Measurements from ENCODE around the gene SPANXN4.

The SPANXN4 gene, protein sequence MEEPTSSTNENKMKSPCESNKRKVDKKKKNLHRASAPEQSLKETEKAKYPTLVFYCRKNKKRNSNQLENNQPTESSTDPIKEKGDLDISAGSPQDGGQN

DNA sequence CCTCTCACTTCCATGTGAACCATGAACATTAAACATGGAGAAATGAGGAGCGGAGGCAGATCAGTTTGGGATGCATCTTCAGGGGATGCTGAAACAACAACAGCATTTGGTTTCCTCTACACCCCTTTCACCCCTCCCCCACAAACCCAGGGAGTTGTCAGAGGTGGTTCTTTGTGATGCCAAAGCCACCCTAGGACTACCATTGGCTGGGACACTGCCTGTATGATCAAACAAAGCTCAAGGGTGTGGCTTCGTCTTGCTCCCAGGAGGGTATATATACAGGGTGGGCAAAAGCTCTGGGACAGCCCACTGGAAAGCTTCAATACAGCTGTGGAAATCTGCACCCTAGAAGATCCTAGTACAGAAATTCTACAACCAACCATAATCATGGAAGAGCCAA lies at the start of gene SPANXN4:
Gene SPANXN4 (plus strand): TSS at position 301 of the 400 bp plus-strand sequence. CDS start 87 bp downstream, at position 388.
- Histone ChIP-seq H3K9ac (ENCODE audit: low read length) (no peak within 1 kb of the TSS), H3K27me3 (ENCODE audit: insufficient read depth, low read length) (no peaks in the 10 kb centered on the region), H3K9me3 (ENCODE audit: low read length) (no peaks in the 10 kb centered on the region), H4K20me1 (ENCODE audit: insufficient read depth, low read length) (no peaks in the 10 kb centered on the region), H2AFZ (ENCODE audit: low read length) (no peak within 1 kb of the TSS), H3K4me2 (ENCODE audit: low read length) (no peak within 1 kb of the TSS), H3K4me3 (ENCODE audit: low read depth, low read length, poor library complexity, severe bottlenecking) (no peak within 1 kb of the TSS), H3K9me2 (ENCODE audit: low read depth, low read length) (no peaks in the 10 kb centered on the region), H3K36me3 (ENCODE audit: insufficient read depth, low read length) (no peaks in the 10 kb centered on the region), H3F3A (ENCODE audit: insufficient read depth, low read length) (no peaks in the 10 kb centered on the region), H3K4me1 (ENCODE audit: insufficient read depth, low read length, severe bottlenecking) (no peaks in the 10 kb centered on the region), H3K27ac (ENCODE audit: low read depth, low read length, poor library complexity, severe bottlenecking) (no peak within 1 kb of the TSS), H3K79me2 (ENCODE audit: insufficient read depth, low read length) (no peaks in the 10 kb centered on the region)
- no peak for TF ChIP-seq EZH2 (IDR thresholded peaks at IDR 0.05; ENCODE audit: borderline replicate concordance, low read length)
- TF ChIP-seq, protein P1, sequence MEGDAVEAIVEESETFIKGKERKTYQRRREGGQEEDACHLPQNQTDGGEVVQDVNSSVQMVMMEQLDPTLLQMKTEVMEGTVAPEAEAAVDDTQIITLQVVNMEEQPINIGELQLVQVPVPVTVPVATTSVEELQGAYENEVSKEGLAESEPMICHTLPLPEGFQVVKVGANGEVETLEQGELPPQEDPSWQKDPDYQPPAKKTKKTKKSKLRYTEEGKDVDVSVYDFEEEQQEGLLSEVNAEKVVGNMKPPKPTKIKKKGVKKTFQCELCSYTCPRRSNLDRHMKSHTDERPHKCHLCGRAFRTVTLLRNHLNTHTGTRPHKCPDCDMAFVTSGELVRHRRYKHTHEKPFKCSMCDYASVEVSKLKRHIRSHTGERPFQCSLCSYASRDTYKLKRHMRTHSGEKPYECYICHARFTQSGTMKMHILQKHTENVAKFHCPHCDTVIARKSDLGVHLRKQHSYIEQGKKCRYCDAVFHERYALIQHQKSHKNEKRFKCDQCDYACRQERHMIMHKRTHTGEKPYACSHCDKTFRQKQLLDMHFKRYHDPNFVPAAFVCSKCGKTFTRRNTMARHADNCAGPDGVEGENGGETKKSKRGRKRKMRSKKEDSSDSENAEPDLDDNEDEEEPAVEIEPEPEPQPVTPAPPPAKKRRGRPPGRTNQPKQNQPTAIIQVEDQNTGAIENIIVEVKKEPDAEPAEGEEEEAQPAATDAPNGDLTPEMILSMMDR (IDR thresholded peaks at IDR 0.05; ENCODE audit: low read length): no peak

DNA sequence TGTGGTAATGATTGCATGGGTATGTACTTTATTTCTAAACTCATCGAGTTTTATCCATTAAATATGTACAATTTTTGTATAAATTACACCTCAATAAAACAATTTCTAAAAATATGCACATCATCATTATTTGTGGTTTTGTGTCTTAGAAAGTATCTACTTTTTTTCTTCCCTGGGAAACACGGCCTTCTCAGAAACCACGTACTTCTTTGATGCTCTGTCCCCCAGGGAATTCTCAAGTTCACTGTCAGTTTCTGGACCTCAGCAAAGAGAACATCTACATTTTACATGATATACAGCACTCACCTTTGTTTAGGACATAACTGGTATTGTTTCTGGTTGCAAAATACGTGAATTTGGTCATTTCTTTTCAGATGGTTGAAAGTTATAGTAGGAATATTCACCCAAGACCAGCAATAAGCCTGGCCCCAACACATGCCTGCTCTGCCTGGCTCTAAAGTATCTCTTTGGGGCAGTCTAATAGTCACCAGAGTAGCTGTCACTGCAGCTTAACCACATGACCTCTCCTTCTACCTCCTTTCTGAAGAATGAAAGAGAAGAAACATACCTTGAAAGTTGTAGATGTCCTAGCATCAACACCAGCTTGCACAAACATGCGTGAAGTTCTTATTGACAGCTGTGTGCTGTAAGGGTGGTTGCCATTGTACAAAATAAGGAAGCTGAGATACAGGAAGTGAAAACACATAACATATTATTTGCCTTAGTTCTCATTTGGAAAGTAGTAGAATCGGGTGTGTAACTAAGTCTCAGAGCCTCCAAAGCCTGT lies 48.4 kb upstream of the SPANXN4 start:
- H3K36me3 ChIP-seq (ENCODE audit: insufficient read depth, low read length): no peaks in the 10 kb centered on the region
- no peaks in the 10 kb centered on the region for H3K4me1 ChIP-seq (ENCODE audit: insufficient read depth, low read length, severe bottlenecking)
- H2AFZ ChIP-seq (ENCODE audit: low read length): no peak overlapping the region
- H3K9me2 ChIP-seq (ENCODE audit: low read depth, low read length): no peaks in the 10 kb centered on the region
- no peak overlapping the region; the same call in 1 of the 2 replicates for H3K4me2 ChIP-seq (ENCODE audit: low read length)
- H3K79me2 ChIP-seq (ENCODE audit: insufficient read depth, low read length): no peaks in the 10 kb centered on the region
- no peaks in the 10 kb centered on the region for H3K9me3 ChIP-seq (ENCODE audit: low read length)
- TF ChIP-seq EZH2 (IDR thresholded peaks at IDR 0.05; ENCODE audit: borderline replicate concordance, low read length): no peak
- TF ChIP-seq, protein P1 (IDR thresholded peaks at IDR 0.05; ENCODE audit: low read length): no peak
- H4K20me1 ChIP-seq (ENCODE audit: insufficient read depth, low read length): no peaks in the 10 kb centered on the region
- no peak overlapping the region for H3K4me3 ChIP-seq (ENCODE audit: low read depth, low read length, poor library complexity, severe bottlenecking)
- no peaks in the 10 kb centered on the region for H3K27me3 ChIP-seq (ENCODE audit: insufficient read depth, low read length)
- H3K27ac ChIP-seq (ENCODE audit: low read depth, low read length, poor library complexity, severe bottlenecking): no peak overlapping the region
- H3K9ac ChIP-seq (ENCODE audit: low read length): no peak overlapping the region
- H3F3A ChIP-seq (ENCODE audit: insufficient read depth, low read length): no peaks in the 10 kb centered on the region

DNA sequence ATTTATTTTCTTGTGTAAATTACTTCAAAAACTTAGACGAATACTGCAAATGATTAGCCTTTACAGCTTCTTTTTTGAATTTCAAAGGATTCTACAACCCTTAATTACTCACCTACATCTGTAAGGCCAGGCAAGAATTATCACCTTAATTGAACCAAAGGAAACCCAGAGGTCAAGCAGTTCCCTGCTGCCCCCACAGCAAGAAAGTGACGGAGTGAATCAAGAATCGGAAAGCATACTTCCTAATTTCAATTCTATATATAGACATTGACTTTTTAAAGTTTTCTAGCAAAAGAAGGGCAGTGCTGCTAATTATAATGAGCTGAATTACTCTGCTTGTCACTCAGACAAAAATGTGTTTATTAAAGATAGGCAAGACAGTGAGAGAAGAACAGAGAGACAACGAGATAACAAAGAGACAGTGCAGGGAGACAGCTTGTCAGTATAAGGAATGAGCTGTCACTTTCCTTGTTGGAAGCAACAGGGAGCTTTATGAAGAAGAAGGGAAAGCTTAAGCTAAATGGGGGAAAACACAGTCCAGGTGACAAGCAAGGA lies 47.5 kb upstream of the SPANXN4 start:
- no peaks in the 10 kb centered on the region for H3K27me3 ChIP-seq (ENCODE audit: insufficient read depth, low read length)
- no peak overlapping the region for H3K9ac ChIP-seq (ENCODE audit: low read length)
- H2AFZ ChIP-seq (ENCODE audit: low read length): no peak overlapping the region
- TF ChIP-seq, protein P1 (IDR thresholded peaks at IDR 0.05; ENCODE audit: low read length): no peak
- TF ChIP-seq EZH2 (IDR thresholded peaks at IDR 0.05; ENCODE audit: borderline replicate concordance, low read length): no peak
- H3F3A ChIP-seq (ENCODE audit: insufficient read depth, low read length): no peaks in the 10 kb centered on the region
- H3K4me3 ChIP-seq (ENCODE audit: low read depth, low read length, poor library complexity, severe bottlenecking): no peak overlapping the region
- no peaks in the 10 kb centered on the region for H3K79me2 ChIP-seq (ENCODE audit: insufficient read depth, low read length)
- H3K9me2 ChIP-seq (ENCODE audit: low read depth, low read length): no peaks in the 10 kb centered on the region
- no peak overlapping the region for H3K27ac ChIP-seq (ENCODE audit: low read depth, low read length, poor library complexity, severe bottlenecking)
- no peaks in the 10 kb centered on the region for H3K36me3 ChIP-seq (ENCODE audit: insufficient read depth, low read length)
- no peaks in the 10 kb centered on the region for H3K4me1 ChIP-seq (ENCODE audit: insufficient read depth, low read length, severe bottlenecking)
- H4K20me1 ChIP-seq (ENCODE audit: insufficient read depth, low read length): no peaks in the 10 kb centered on the region
- H3K9me3 ChIP-seq (ENCODE audit: low read length): no peaks in the 10 kb centered on the region
- H3K4me2 ChIP-seq (ENCODE audit: low read length): no peak overlapping the region

Measured in OCI-LY1 (cell line).